Fibroblast of pulmonary artery (primary cell): ENCODE measurements around the gene COL25A1.
A peak's percentile ranks its signal among the peaks of the same experiment; 100 is the strongest.

Source experiments
- DNase-seq: peaks from one replicate; pipeline ENCODE4 v3.0.0-alpha.2; 2010; ENCODE audit warnings: low read depth
- H3K4me3 ChIP-seq: replicated peaks from 2 replicates; pipeline ENCODE4 v1.5.1; 2011; ENCODE audit warnings: low read depth, mild to moderate bottlenecking, control low read depth, low read length, moderate library complexity
- TF ChIP-seq, protein P1 (sequence below): IDR thresholded peaks from 2 replicates; pipeline ENCODE4 v1.5.1; 2011; ENCODE audit warnings: mild to moderate bottlenecking, control low read depth, low read length, inconsistent platforms; ENCODE audit errors: missing control alignments

Gene COL25A1

DNA sequence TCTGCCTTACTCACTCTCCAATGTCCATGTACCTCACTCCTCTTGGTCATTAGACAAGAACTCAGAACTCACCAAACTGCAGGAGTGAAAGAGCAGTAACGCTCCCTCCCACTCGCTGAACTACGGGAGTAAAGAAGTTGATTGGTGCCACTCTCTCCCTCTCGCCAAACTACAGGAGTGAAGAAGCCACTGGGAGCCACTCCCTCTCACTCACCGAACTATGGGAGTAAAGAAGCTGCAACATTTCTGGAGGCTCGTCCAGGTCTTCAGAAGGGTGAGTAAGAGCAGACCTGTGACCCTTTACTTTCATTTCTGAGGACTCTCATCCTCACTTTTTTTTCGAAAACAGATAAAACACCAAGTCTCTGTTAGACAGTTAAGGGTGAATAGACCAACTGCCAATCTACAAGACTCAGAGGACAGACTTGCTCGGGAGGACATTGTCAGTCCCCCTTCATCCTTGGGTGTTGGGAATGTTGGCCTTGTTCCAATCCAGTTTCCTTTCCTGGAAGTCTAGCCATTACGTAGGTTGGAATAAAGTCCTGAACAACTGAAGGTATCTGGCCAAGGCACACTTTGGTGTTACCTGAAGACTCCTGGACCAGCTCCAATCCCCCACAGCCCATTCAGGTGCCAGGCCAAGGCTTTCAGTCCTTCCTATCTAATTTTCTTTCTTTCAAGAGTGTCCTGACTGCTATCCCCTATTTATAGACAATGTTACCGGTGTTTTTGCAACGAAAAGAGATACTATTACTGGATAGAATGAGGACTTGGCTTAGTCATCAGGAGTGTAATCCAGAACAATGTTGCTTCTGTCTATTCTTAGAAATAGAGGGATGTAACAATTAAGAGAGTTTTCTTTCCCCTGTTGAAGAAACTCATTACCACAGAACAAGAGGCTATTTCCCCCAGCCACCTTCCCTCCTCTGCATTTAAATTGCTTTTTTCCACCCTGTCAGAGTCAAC lies 11.0 kb upstream of the COL25A1 start:
- no peak for DNase-seq
- no peak overlapping the region for H3K4me3 ChIP-seq
- TF ChIP-seq, protein P1, sequence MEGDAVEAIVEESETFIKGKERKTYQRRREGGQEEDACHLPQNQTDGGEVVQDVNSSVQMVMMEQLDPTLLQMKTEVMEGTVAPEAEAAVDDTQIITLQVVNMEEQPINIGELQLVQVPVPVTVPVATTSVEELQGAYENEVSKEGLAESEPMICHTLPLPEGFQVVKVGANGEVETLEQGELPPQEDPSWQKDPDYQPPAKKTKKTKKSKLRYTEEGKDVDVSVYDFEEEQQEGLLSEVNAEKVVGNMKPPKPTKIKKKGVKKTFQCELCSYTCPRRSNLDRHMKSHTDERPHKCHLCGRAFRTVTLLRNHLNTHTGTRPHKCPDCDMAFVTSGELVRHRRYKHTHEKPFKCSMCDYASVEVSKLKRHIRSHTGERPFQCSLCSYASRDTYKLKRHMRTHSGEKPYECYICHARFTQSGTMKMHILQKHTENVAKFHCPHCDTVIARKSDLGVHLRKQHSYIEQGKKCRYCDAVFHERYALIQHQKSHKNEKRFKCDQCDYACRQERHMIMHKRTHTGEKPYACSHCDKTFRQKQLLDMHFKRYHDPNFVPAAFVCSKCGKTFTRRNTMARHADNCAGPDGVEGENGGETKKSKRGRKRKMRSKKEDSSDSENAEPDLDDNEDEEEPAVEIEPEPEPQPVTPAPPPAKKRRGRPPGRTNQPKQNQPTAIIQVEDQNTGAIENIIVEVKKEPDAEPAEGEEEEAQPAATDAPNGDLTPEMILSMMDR, result no peak

- peak; percentile 20 for DNase-seq
- TF ChIP-seq, protein P1, result no peak
- H3K4me3 ChIP-seq, result peak overlapping the region; percentile 49
Measured at GRCh38 chr4:109303140-109303496, 660 bp upstream of the COL25A1 start.

- no peak for DNase-seq
- TF ChIP-seq, protein P1, result no peak
- peak overlapping the region; percentile 49 for H3K4me3 ChIP-seq
Measured at GRCh38 chr4:109301651-109302360, 652 bp downstream of the COL25A1 start.

DNA sequence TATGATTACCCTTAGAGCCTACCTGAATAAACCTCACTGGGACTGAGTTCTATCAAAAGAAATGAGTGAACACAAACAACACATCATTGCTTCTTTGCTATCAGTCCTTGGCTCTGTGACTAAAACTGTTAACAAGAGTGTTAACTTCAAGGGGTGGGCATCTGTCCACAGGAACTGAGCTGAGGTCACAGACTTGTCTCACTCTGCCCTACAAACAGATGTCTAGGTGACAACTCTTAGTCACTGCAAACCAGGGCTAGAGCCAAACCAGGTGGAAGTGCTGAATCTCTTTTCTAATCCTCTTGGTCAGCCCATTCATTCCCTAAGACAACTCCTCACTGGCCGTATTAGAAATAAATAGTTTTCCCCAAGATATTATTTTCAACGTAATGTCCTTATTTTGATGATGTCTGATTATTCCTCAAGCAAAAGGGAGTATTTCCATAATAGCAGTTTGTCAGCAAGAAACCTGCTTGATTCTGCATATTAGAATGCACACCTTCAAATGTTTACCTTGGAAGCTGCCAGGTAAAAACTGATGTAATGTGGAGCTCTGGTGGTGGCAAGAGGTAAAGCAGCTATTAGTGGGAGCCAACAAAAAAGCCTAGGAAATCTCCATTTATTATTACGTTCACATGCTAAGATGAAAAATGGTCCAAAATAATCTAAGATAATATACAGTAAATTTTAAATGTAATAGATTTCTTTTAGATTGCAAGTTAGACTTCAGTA lies 4.0 kb downstream of the COL25A1 start:
- DNase-seq, result peak; percentile 15
- TF ChIP-seq, protein P1, result peak; percentile 53
- H3K4me3 ChIP-seq, result no peak overlapping the region

- H3K4me3 ChIP-seq, result no peak overlapping the region
- TF ChIP-seq, protein P1, result no peak
- no peak for DNase-seq
Measured at GRCh38 chr4:109296527-109296926, 5.9 kb downstream of the COL25A1 start.

DNA sequence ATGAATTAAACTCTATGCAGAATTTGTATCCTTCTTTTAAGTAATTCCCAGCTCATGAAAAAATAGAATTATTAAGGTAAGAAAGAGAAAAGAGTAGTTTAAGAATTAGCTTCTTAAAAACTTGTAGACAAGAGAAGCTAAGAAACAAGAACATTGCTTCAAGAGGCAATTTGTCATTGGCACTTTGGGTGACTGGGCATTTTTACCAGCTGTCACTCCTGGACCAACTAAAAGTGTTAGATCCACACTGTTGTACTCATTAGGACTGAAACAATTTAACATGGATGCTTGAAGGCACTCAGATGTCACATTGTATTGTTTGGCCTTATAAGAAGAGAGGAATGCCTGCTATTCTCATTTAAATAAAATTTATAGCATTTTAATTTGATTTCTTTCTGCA lies 7.4 kb downstream of the COL25A1 start:
- no peak overlapping the region for H3K4me3 ChIP-seq
- DNase-seq, result no peak
- TF ChIP-seq, protein P1, result no peak
